Iris pigment epithelial cell (primary cell): ENCODE measurements around the gene CNDP2.
A peak's percentile ranks its signal among the peaks of the same experiment; 100 is the strongest.
"Not testable (repeated sequence)": the region's sequence is repeated elsewhere in the genome, so short reads cannot be mapped to it uniquely, and the experiment has no call there.

Experiments used
- DNase-seq: peaks from one replicate; pipeline ENCODE4 v3.0.0-alpha.2; 2011; ENCODE audit warnings: low read depth

The CNDP2 gene

DNA sequence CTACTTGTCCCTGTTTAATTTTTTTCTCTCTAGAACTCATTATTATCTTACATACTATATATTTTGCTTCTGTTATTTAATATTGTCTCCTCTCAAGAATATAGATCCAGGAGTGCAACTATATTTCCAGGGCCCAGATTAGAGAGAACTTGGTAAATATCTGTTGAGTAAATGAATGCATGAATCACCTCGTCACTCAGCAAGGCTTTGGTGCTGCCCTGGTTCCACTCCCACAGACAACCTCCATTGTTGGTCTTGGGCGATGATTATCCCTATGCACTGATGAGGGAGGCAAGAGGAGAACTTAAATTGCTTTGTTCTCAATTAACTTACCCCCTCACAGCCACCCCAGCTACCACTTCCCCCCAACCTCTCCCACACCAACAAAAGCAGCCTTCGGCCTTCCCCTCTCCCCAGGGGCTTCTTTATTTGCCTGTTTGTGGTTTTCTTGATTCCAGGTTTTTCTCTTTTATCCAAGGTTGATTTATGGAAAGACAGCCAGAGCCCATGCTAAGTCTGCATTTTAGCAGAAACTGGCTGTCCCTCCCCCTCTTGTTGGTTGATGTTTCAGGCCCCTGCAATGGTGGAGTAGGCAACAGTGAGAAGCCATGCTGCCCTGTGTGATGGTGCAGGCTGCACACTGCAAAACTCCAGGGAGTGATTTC, 22.1 kb upstream of the CNDP2 start:
- DNase-seq = no peak

DNA sequence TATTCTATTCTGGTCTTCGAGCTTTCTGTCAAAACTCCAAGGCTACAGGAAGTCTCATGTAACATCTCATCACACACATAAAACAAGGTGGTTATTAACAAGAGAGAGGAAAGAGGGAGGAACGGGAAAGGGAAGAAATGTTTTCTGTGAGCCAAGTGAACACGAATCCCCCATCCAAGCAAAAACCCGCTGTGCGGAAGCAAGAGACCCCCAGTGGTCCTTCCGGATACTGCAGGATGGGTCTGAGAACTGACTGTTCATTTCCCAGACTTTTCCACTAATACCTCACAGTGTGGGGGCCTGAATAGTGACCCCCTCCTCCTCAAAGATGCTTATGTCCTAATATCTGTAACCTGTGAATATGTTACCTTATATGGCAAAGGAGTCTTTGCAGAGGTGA, 20.0 kb upstream of the CNDP2 start:
- DNase-seq = no peak

DNA sequence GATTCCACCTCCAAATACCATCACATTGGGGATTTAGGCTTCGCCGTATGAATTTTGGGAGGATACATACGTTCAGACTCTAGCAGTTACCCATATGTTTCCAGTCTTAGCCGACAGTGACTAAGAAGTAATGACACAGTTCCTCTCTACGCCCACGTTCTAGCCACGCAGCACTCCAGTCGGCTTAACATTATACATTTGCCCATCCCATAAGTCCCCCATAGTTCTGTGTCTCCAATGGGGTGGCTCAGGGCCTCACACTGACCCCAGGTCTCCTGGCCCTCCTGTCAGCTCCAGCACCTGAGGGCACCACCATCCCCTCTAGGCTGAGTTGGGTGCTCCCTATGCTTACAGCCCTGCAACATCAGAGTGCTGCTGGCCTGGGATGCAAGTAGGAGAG, 18.4 kb upstream of the CNDP2 start:
- no peak for DNase-seq

DNA sequence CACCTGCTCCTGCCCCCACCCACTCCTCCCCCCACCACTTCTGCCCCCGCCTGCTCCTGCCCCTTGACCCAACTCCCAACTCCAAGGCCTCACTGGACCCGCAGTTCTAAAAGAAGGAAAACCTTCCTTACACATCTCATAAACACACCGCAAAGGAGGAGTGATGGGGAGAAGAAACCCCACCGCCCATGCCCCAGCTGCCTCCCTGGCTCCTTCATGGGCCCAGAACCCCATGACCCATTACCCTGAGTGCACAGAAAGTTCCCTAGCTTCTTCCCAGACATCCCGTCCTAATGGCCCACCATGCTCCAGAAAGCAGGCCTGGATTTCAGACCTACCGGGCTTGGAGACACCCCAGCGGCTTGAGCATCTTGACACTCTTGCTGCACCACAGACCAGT, 17.8 kb upstream of the CNDP2 start:
- DNase-seq = no peak

DNA sequence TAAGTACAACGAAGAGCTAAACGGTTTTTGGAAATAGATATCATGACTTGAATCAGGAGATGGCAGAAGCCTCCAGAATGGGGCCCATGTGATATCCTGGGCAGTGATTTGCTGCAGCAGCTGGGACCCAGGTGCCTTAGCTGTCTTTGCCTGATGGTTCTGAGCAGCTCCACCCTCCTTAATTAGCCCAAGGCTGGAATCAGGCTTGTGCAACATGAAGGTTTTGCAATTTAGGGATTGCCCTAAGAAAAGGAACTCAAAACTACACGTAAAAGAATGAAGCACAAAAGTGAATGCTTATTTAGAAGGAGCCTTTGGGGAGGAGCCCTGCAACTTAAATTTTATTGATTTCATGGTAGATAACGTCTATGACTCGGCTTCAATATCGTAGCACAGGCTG, 17.3 kb upstream of the CNDP2 start:
- DNase-seq = no peak

DNA sequence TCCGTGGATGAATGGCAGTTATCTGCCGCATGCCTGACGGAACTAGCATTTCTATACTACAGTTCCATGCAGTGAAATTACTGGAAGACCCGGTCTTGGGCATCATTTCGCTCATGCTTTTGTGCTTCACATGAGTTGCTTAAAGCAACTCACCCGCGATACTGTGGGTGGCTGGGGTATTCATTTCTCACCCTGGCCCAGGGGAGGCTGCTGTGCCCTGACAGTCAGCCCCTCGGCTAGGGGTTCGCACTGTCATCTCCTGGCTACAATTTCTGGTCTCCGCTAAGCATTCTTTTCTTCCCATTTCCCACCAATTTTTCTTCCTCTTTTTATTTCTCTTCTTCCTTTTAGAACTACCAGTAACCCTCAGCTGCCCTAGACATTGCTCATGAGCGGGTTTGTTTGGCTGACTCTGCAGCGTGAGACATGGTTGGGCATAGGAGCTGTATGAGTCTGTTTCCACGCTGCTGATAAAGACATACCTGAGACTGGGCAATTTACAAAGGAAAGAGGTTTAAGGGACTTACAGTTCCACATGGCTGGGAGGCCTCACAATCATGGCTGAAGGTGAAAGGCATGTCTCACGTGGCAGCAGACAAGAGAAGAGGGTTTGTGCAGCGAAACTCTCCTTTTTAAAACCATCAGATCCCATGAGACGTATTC, 16.5 kb upstream of the CNDP2 start:
- no peak for DNase-seq

DNA sequence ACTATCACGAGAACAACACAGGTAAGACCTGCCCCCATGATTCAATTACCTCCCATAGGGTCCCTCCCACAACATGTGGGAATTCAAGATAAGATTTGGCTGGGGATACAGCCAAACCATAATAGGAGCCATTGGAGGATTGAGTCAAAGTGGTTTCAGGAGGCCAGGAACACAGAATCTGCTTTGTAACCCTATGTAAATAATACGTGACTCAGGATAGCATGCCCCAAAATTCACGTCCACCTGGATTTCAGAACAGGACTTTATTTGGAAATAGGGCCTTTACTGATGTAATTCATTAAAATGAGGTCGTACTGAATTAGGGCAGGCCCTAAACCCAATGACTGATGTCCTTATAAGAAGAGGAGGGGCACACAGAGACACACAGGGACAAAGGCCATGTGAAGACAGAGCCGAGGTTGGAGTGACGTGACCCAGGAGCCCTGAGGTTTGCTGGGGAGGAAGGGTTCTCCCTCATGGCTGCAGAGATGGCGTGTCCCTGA, 16.0 kb upstream of the CNDP2 start:
- DNase-seq = no peak

DNA sequence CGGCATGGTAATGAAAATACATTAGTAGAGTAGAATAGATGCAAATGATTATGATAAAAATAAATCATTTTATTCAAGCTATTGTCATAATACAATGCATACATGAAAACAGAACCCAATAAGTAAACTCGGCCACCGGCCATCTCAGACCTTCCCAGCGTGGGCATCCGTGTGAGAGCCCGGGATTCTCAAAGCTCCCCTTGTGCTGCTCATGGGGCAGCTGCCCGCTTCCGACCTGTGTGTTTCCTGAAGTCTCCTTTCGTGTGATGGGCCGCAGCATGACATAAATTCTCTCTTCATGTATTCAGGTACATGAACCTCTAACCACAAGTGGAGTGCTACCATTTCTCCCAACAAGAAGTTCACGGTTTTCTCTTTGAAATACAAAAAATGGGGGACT, 13.5 kb upstream of the CNDP2 start:
- DNase-seq = no peak

DNA sequence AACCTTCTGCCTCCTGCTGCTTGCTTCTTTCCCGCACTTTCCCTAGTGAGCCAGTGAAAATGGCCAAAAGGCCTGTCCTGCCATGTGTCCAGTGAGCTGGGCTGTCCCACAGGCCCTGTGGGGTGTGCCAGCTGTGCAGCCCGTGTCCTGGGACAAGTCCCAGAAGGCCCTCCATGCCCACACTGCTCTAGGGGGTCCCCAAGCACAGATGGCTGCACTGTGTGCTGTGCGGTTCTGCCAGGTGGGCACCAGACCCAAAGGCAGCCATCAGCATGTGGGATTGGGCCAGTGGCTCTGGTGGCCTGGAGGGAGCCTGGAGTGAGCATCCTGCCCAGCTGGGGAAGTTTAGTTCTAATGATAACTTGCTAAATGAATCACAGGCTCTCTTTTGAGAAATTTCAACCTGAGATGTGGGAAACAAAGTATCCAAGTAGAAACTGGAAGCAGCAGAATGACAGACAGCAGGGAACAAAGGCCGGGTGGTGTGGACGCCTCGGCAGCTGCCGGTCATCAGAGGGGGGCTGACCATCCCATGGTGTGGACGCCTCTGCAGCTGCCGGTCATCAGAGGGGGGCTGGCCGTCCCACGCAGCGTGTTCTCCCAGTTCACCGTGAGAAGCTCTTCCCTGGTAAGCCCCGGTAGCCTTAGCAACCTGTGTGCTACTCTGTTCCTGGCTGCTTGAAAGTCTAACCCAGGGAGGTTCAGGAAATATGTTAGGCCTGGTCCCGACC, 9.9 kb upstream of the CNDP2 start:
- no peak for DNase-seq

DNA sequence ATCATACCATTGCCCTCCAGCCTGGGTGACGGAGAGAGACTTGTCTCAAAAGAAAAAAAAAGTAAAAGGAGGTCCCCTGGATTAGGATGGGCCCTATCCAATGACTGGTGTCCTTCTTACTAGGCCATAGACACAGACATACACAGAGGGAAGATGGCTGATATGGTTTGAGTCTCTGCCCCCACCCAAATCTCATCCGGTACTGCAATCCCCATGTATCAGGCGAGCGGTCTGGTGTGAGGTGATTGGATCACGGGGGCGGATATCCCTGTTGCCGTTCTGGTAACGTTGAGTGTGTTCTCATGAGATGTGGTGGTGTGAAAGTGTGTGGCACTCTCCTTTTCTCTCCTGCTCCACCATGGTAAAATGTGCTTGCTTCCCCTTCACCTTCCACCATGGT, 7.8 kb upstream of the CNDP2 start:
- no peak for DNase-seq

DNA sequence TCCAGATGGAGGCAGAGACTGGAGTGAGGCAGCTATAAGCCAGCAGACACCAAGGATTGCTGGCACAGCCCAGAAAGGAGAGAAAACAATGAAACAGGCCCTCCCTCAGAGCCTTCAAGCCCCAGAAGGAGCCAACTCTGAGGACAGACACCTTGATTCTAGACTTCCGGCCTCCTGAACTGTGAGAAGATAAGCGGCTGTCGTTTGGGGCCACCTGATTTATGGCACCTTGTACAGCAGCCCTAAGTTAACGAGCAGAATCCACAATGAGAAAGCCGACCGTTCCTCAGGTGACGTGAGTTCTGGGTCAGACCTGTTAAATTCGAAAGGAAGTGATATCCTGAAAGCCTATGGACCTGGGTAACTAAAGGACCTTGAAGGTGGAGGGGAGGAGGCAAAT, 7.3 kb upstream of the CNDP2 start:
- DNase-seq = no peak

DNA sequence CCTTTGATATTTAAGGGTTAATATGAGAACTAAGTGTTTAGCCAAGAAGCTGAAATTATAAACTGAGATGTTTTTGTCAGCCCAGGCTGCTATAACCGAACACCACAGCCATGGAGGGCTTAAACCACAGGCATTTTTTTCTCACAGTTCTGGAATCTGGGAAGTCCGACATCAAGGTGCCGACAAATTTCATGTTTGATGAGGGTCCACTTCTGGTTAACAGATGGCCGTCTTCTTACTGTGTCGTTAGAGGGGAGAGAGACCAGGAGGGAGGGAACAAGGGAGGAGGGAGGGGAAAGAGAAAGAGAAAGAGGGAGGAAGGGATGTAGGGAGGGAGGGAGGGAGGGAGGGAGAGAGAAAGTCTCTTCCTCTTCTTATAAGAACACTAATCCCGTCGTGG, 6.5 kb upstream of the CNDP2 start:
- peak; percentile 51 for DNase-seq

DNA sequence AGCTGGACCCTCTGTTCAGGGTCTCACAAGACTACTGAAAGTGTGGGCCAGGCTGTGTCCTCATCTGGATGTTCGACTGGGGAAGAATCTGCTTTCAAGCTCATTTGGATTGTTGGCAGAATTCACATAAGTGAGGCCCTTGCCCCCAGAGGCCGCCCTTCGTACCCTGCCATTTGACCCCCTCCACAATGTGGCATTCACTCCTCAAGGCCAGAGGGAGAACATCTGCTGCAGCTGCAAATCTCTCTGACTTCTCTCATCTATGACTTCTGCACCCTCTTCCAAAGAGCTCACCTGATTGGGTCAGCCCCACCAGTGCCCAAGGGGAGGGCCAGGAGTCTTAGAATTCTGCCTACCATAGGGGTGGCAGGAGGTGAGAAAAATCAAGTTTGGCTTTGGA, 3.9 kb upstream of the CNDP2 start:
- no peak for DNase-seq

DNA sequence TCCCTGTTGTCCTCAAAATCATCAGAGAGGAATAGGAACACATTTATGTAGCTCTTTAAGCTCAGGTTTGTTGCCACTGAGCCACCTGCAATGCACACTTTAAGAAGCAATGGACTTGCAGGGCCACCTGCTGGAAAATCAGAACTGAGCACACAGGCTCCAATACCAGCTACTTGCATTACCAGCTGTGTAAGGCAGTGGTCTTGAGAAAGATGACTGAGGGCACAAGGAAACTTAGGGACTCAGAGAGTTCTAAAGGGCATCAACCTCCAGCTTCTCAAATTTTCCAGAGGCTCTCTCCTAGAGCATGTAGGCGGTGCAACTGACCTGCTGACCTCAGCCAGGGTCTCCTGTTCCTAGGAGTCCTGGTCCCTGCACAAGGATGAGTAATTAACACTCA, 2.5 kb upstream of the CNDP2 start:
- DNase-seq = peak; percentile 68

DNA sequence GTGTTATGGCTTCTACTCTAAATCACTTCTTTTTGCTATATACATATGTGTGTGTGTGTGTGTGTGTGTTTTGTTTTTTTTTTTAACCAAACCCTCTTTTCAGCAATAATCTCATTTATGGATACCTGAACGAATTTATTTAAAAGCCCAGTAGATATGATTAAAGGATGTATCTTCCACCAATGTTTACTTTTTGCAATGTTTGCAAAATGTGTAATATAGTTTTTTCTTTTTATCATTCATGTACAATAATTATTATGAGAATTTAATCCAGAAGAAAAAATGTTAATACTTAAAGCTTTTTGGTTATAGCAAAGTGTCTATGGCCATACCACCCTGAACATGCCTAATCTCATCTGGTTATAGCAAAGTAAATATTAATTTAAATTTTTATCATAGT, 1.6 kb upstream of the CNDP2 start:
- no peak for DNase-seq

DNA sequence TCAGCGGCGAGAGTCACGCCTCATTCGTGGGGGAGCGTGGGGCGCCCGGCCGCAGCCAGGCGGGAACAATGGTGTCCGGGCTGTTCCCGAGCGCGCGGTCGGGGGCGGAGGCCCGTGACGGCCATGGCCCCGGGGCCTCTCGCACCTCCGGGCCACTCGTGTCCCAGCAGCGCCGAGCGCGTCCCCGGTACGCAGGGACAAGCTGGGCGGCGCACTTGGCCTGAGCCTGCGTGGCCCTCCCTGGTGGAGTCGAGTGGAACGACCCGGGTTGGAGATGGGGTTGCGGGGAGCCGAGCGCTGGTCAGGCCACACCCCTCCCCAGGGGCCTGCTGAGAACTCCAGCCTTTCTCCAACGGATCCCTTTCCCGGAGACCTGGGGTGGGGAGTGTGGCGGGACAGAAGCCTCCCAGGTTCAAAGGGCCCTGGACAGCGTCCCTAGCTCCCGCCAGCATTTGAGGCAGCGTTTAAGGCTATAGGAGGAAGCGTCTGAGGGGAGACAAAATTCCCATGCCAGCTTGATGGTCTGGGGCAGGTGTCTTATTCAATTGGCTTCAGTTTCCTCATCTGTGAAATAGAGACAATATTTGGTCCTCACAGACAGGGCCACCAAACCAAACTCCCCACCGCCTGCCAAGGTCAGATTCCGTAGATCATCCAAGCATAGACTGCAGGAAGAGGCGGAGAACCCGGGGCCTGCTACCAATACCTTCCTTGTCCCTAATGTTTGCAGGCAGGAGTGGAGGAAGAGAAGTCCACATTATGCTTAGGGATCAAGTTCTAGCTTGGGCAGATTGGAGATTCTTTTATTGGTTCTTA, 553 bp downstream of the CNDP2 start:
- DNase-seq = peak; percentile 58

DNA sequence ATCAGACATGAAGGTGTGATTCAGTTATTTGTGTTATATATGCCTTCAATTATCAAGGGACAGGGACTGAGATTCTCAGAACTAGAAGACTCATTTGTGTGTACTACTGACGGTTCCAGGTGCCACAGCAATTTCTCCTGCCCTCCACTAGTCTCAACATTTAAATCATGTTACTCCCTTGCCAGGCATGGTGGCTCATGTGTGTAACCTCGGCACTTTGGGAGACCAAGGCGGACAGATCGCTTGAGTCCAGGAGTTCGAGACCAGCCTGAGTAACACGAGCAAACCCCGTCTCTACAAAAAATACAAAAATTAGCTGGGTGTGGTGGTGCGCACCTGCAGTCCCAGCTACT, 1.1 kb downstream of the CNDP2 start:
- DNase-seq = no peak

DNA sequence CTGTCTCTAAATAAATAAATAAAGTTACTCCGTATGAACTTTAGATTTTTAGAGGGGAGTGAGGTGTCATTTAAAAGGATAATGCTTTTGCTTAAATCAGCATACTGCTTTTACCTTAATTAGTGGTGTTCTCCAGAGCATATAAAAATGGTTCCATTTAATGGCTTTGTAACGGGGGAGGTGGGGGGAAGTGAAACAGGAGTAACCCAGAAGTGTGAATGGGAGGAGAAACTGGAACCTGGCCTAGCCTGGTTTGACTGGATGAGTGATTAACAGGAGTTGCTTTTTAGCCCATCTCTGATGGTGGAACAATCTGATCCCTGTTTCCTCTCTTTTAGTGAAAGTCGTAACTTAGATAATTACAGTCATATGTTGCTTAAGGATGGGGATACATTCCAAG, 1.6 kb downstream of the CNDP2 start:
- no peak for DNase-seq

DNA sequence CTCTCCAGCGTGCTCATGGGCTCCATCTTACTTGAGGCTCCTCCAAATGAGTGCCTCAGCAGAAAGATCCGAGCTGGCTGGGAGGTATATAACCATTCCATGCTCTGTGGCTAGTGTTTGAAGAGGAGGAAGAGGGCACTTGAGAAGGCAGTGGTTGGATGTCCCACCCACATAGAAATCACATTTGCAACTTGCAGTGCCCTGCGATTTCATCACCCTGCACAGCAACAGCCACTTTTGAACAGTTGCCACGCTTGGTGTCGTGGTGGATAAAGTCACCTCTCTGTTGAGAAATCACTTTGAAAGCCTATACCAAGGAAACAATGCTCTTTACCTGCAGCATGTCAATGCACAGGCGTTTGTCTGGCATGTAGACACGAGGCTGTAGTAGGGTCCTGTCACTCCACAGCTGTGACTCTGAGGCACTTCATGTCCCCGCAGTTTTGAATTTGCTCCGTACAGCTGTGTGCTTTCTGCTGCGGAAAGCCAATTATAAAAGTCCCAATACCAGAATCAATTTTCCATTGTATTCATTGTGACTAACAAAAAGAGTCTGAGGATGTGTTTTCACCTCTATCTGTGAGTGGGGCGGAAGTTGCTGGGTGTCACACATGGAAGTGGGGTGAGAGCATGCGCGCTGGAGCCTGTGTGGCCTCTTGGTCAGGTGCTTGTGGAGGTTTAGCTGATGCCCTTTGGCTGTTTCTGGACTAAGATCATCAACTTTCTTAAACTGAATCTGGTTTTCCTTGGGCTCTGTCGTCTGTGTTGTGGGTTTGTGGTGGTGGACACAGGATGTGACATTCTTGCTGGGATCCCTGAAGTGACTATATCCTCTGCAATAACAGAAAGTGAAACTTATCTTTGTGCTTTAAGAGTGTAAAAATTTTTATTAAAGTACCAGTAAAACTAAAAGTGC, 2.8 kb downstream of the CNDP2 start:
- DNase-seq = no peak

DNA sequence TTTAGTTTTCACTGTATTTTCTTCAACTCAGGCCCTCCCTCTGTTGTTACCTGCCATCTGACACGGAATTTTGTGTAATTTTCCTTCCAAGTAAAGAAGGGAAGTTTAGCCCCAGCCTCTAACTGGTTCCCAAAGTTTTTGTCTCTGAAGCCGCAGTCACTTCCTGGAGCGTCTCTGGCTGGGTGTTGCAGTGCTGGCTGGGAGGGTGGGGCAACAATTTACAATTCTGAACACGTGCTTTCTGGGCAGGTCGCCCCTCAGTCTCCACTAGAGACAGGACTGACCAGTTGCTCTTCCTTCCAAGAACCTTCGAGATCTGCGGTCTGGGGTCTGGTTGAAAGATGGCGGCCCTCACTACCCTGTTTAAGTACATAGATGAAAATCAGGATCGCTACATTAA, 3.5 kb downstream of the CNDP2 start:
- no peak for DNase-seq

DNA sequence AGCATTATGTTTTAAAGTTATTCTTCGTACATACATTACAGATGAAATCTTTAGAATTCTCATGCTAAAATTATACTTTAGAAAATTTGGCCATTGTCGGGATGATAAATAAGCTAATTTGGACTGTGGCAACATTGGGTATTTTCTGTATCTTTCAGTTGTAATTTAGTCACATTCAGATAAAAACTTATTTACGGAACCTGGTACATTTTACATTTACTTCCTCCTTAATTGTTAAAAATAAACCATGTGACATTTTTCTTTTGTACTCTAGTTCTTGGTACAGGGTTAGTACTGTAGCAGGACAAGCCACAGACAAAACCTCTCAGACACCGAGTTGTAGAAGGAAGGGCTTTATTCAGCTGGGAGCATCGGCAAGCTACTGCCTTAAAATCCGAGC, 4.2 kb downstream of the CNDP2 start:
- no peak for DNase-seq

DNA sequence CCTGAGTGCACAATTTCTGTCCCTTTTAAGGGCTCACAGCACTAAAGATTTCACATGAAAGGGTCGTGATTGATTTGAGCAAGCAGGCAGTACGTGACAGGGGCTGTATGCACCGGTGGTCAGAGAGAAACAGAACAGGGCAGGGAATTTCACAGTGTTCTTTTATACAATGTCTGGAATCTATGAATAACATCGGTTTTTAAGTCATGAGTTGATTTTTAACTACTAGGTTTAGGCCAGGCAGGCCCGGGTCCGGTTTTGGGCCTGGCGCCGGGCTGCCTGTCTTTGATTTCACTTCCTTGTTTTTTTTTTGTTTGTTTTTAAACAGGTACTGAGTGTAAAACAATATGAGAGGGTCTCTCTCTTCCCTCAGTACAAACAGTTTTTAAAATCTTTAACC, 4.6 kb downstream of the CNDP2 start:
- DNase-seq = not testable (repeated sequence)
